HEK293T (cell line): ENCODE results near the gene SBNO2.

Source experiments
- CTCF ChIA-PET: fragments of 350-600 bp; formaldehyde crosslinking; extraction: SDS; loops from one replicate; lab custom pipeline; 2021; ENCODE audit warnings: antibody characterized with exemption, inconsistent platforms; lab: Yijun Ruan, JAX
- POLR2A ChIA-PET: fragments of 350-600 bp; formaldehyde crosslinking; extraction: SDS; loops from one replicate; lab custom pipeline; 2020; ENCODE audit warnings: antibody characterized with exemption, inconsistent platforms; lab: Yijun Ruan, JAX
- DNase-seq: peaks from one replicate; pipeline ENCODE4 v3.0.0; 2012; ENCODE audit warnings: mixed read lengths; ENCODE audit errors: extremely low spot score
- ARNT ChIP-seq: fragments of 450-650 bp; IDR thresholded peaks from 2 replicates; pipeline ENCODE4 v1.6.1; 2017; ENCODE audit warnings: mild to moderate bottlenecking
- BHLHE40 ChIP-seq: fragments of 450-650 bp; IDR thresholded peaks from 2 replicates; pipeline ENCODE4 v1.6.1; 2016; ENCODE audit warnings: mild to moderate bottlenecking, moderate library complexity, borderline replicate concordance
- CTBP1 ChIP-seq: fragments of 450-650 bp; IDR thresholded peaks from 2 replicates; pipeline ENCODE4 v1.6.1; 2016; ENCODE audit warnings: borderline replicate concordance
- ELF4 ChIP-seq: fragments of 450-650 bp; IDR thresholded peaks from 2 replicates; pipeline ENCODE4 v1.6.1; 2017; ENCODE audit warnings: antibody characterized with exemption
- FOXA1 ChIP-seq: fragments of 450-650 bp; IDR thresholded peaks from 2 replicates; pipeline ENCODE4 v1.6.1; 2016; ENCODE audit warnings: mild to moderate bottlenecking
- FOXK2 ChIP-seq: fragments of 450-650 bp; IDR thresholded peaks from 2 replicates; pipeline ENCODE4 v1.6.1; 2016; ENCODE audit warnings: mild to moderate bottlenecking
- FOXM1 ChIP-seq: fragments of 450-650 bp; IDR thresholded peaks from 2 replicates; pipeline ENCODE4 v1.6.1; 2017; ENCODE audit warnings: mild to moderate bottlenecking, borderline replicate concordance
- HDGF ChIP-seq: fragments of 450-650 bp; IDR thresholded peaks from 2 replicates; pipeline ENCODE4 v1.6.1; 2017; ENCODE audit warnings: antibody characterized with exemption, borderline replicate concordance
- L3MBTL2 ChIP-seq: fragments of 450-650 bp; conservative IDR thresholded peaks from 2 replicates; pipeline ENCODE4 v1.6.1; 2016; ENCODE audit warnings: mild to moderate bottlenecking
- LEF1 ChIP-seq: fragments of 450-650 bp; IDR thresholded peaks from 2 replicates; pipeline ENCODE4 v1.6.1; 2017; ENCODE audit warnings: mild to moderate bottlenecking, borderline replicate concordance
- NFRKB ChIP-seq: fragments of 450-650 bp; IDR thresholded peaks from 2 replicates; pipeline ENCODE4 v1.6.1; 2016; ENCODE audit warnings: mild to moderate bottlenecking, moderate library complexity
- PKNOX1 ChIP-seq: fragments of 450-650 bp; IDR thresholded peaks from 2 replicates; pipeline ENCODE4 v1.6.1; 2016
- SP1 ChIP-seq: fragments of 450-650 bp; IDR thresholded peaks from 2 replicates; pipeline ENCODE4 v1.6.1; 2017
- SUZ12 ChIP-seq: fragments of 450-650 bp; IDR thresholded peaks from 2 replicates; pipeline ENCODE4 v1.6.1; 2016; ENCODE audit warnings: mild to moderate bottlenecking
- TARDBP ChIP-seq: fragments of 450-650 bp; IDR thresholded peaks from 2 replicates; pipeline ENCODE4 v1.6.1; 2016
- ZNF384 ChIP-seq: fragments of 450-650 bp; IDR thresholded peaks from 2 replicates; pipeline ENCODE4 v1.6.1; 2016

SBNO2 gene

GRCh38 chr19:1105008-1105872 lies 68.8 kb downstream of the SBNO2 start:
- peak; percentile 34 for DNase-seq
- TF ChIP-seq L3MBTL2 (peak; percentile 79; the same call in 1 of the 2 replicates), FOXA1 (no peak), LEF1 (no peak)

GRCh38 chr19:1104311-1105007 lies 69.6 kb downstream of the SBNO2 start:
- POLR2A ChIA-PET: interaction anchor here (0.6 to 1.6 kb wide), 8 partner anchors 9 to 164 kb away, joined by 3 to 9 read pairs (median 3); no protein-coding TSS in a partner anchor
- CTCF ChIA-PET: interaction anchor here (0.6 to 1.6 kb wide), 2 partner anchors 9 to 40 kb away, joined by 3 to 4 read pairs; no protein-coding TSS in a partner anchor
- no peak for TF ChIP-seq BHLHE40
- no peak for TF ChIP-seq NFRKB
- TF ChIP-seq HDGF: no peak
- no peak for TF ChIP-seq ARNT
- no peak for TF ChIP-seq FOXM1
- TF ChIP-seq L3MBTL2: no peak
- no peak for TF ChIP-seq LEF1
- no peak for TF ChIP-seq FOXK2
- TF ChIP-seq PKNOX1: no peak
- TF ChIP-seq FOXA1: no peak
- TF ChIP-seq SUZ12: no peak
- TF ChIP-seq ELF4: no peak
- no peak for TF ChIP-seq SP1
- TF ChIP-seq CTBP1: no peak
- no peak for TF ChIP-seq TARDBP
- DNase-seq: peak; percentile 65

More at GRCh38 chr19:1105008-1105872, 68.8 kb downstream of the SBNO2 start:
- POLR2A ChIA-PET: interaction anchor here (1.1 kb wide), 2 partner anchors 98 to 164 kb away, joined by 3 to 5 read pairs; no protein-coding TSS in a partner anchor
- CTCF ChIA-PET: no interaction called here

- CTCF ChIA-PET: interaction anchor here (0.6 to 1.6 kb wide), 2 partner anchors 10 to 39 kb away, joined by 3 to 4 read pairs; no protein-coding TSS in a partner anchor
- DNase-seq: peak; percentile 96
- POLR2A ChIA-PET: interaction anchor here (0.6 to 1.6 kb wide), 8 partner anchors 10 to 165 kb away, joined by 3 to 9 read pairs (median 3); no protein-coding TSS in a partner anchor
Measured at GRCh38 chr19:1103708-1104310, 70.3 kb downstream of the SBNO2 start, which contains the start of gene GPX4. Gene GPX4, plus strand, starts transcription at chr19:1103994. Its CDS starts 50 bp downstream, at chr19:1104044.

GRCh38 chr19:1103132-1103707 lies 70.8 kb downstream of the SBNO2 start:
- DNase-seq: no peak
- TF ChIP-seq FOXM1: no peak
- no peak for TF ChIP-seq NFRKB
- POLR2A ChIA-PET: interaction anchor here (1.0 to 1.6 kb wide), 3 partner anchors 20 to 114 kb away, joined by 3 to 9 read pairs (median 3); no protein-coding TSS in a partner anchor
- CTCF ChIA-PET: interaction anchor here (0.7 to 1.6 kb wide), 2 partner anchors 10 to 104 kb away, joined by 4 to 5 read pairs; no protein-coding TSS in a partner anchor

More at GRCh38 chr19:1103708-1104310, 70.3 kb downstream of the SBNO2 start, which contains the start of gene GPX4:
- TF ChIP-seq HDGF (no peak), FOXA1 (no peak), PKNOX1 (peak; percentile 44; the same call in 1 of the 2 replicates), SP1 (no peak), TARDBP (no peak; the same call in 1 of the 2 replicates), ELF4 (0 out of 2 replicates have a peak, but pooled peaks have one; percentile 19), L3MBTL2 (no peak)

- CTCF ChIA-PET: interaction anchor here (0.7 to 1.6 kb wide), 2 partner anchors 11 to 103 kb away, joined by 4 to 5 read pairs; no protein-coding TSS in a partner anchor
- DNase-seq: no peak
Measured at GRCh38 chr19:1102407-1103131, 71.5 kb downstream of the SBNO2 start.

More at GRCh38 chr19:1102407-1103131, 71.5 kb downstream of the SBNO2 start:
- no peak for TF ChIP-seq L3MBTL2
- TF ChIP-seq ZNF384: peak; percentile 74
- TF ChIP-seq BHLHE40: no peak
- no peak for TF ChIP-seq LEF1
- POLR2A ChIA-PET: interaction anchor here (2.0 kb wide), 1 partner anchor 166 kb away, joined by 9 read pairs; the partner anchor contains the start of gene CIRBP
